ENCODE results near the gene SKA3. TPM values are rescaled to one million over a fixed set of nuclear protein-coding genes. Genes with fewer than 3 reads are reported as not detected.
"Not testable (repeated sequence)": the region's sequence is repeated elsewhere in the genome, so short reads cannot be mapped to it uniquely, and the experiment has no call there.

Gene SKA3
- total RNA-seq: 1 to 10 TPM in 2 of 6 experiments, under 1 TPM in 4; 0.18 to 2.4 (median 0.75) TPM
- long read RNA-seq: 0 reads

GRCh38 chr13:21176215-21176981 is at the start of gene SKA3, which contains the start of gene MRPL57:
TSS of gene SKA3 (minus strand) at chr13:21176552. CDS start at chr13:21176477, 75 bp downstream.
TSS of gene MRPL57 (plus strand) at chr13:21176658. CDS start at chr13:21176917, 259 bp downstream.
- H3K27ac ChIP-seq: peak within 1 kb of the TSS; percentile 82 to 91 (median 91)
- peak within 1 kb of the TSS; percentile 82 to 95 (median 94) for H3K4me3 ChIP-seq
- no peaks in the 10 kb centered on the region for H3K27me3 ChIP-seq
- DNase-seq (peak; percentile 93 to 95 (median 94)), ATAC-seq (peak; percentile 96 to 97 (median 97))
- H3K9me3 ChIP-seq: no peaks in the 10 kb centered on the region
- peak in 1 of 4 donors; percentile 18 for TF ChIP-seq CTCF (IDR thresholded peaks at IDR 0.05)
- TF ChIP-seq POLR2A (IDR thresholded peaks at IDR 0.05): peak; percentile 92
- no peaks in the 10 kb centered on the region for H3K36me3 ChIP-seq
- intact Hi-C loops (cut with DNase I): no loop called here
- H3K4me1 ChIP-seq: peaks cover 0 to 14% (median 0%) of the 10 kb centered on the region in 4 donors
- 3% methylated on average over 8 of the region's 93 CpGs for WGBS (ENCODE audit: insufficient coverage, low coverage, low lambda C conversion rate, missing lambda C conversion rate)

GRCh38 chr13:21225082-21225481 is 48.7 kb upstream of the SKA3 start:
- Histone ChIP-seq H3K27ac (no peak overlapping the region), H3K4me1 (no peaks in the 10 kb centered on the region), H3K27me3 (no peaks in the 10 kb centered on the region), H3K4me3 (no peak overlapping the region), H3K9me3 (no peaks in the 10 kb centered on the region), H3K36me3 (no peaks in the 10 kb centered on the region)
- WGBS (ENCODE audit: insufficient coverage, low coverage, low lambda C conversion rate, missing lambda C conversion rate): 77% methylated on average over 2 of the region's 6 CpGs
- DNase-seq: no peak
- no peak for ATAC-seq
- TF ChIP-seq POLR2A (IDR thresholded peaks at IDR 0.05) (no peak), CTCF (IDR thresholded peaks at IDR 0.05) (no peak)
- intact Hi-C loops (cut with DNase I): no loop called here

- H3K4me3 ChIP-seq: no peak overlapping the region
- TF ChIP-seq POLR2A (IDR thresholded peaks at IDR 0.05) (no peak), CTCF (IDR thresholded peaks at IDR 0.05) (no peak)
- no peaks in the 10 kb centered on the region for H3K27me3 ChIP-seq
- ATAC-seq (no peak), DNase-seq (no peak)
- no peaks in the 10 kb centered on the region for H3K9me3 ChIP-seq
- no peaks in the 10 kb centered on the region for H3K4me1 ChIP-seq
- H3K36me3 ChIP-seq: no peaks in the 10 kb centered on the region
- no peak overlapping the region for H3K27ac ChIP-seq
- intact Hi-C loops (cut with DNase I): no loop called here
These were observed 44.9 kb upstream of the SKA3 start for GRCh38 chr13:21221268-21221667.

GRCh38 chr13:21219716-21220115 is 43.4 kb upstream of the SKA3 start:
- H3K4me3 ChIP-seq; DNase-seq; ATAC-seq; H3K4me1 ChIP-seq; intact Hi-C loops (cut with DNase I); H3K27me3 ChIP-seq; H3K27ac ChIP-seq; H3K9me3 ChIP-seq; H3K36me3 ChIP-seq: not testable (repeated sequence)
- WGBS (ENCODE audit: insufficient coverage, low coverage, low lambda C conversion rate, missing lambda C conversion rate): 46% methylated on average over 2 of the region's 3 CpGs

- H3K9me3 ChIP-seq: no peaks in the 10 kb centered on the region
- WGBS (ENCODE audit: insufficient coverage, low coverage, low lambda C conversion rate, missing lambda C conversion rate): 40% methylated on average over 3 of the region's 3 CpGs
- intact Hi-C loops (cut with DNase I): no loop called here
- H3K4me1 ChIP-seq: no peaks in the 10 kb centered on the region
- no peak overlapping the region for H3K27ac ChIP-seq
- ATAC-seq (no peak), DNase-seq (no peak)
- no peaks in the 10 kb centered on the region for H3K36me3 ChIP-seq
- H3K4me3 ChIP-seq: no peak overlapping the region
- no peaks in the 10 kb centered on the region for H3K27me3 ChIP-seq
- TF ChIP-seq POLR2A (IDR thresholded peaks at IDR 0.05) (no peak), CTCF (IDR thresholded peaks at IDR 0.05) (no peak)
These were observed 42.7 kb upstream of the SKA3 start for GRCh38 chr13:21219036-21219381.

Data from right lobe of liver (tissue), 6 donors.